ENCODE measurements around the gene TBC1D2B.

GRCh38 chr15:78023865-78024518, 53.5 kb downstream of the TBC1D2B start:
- TF ChIP-seq, protein P1, sequence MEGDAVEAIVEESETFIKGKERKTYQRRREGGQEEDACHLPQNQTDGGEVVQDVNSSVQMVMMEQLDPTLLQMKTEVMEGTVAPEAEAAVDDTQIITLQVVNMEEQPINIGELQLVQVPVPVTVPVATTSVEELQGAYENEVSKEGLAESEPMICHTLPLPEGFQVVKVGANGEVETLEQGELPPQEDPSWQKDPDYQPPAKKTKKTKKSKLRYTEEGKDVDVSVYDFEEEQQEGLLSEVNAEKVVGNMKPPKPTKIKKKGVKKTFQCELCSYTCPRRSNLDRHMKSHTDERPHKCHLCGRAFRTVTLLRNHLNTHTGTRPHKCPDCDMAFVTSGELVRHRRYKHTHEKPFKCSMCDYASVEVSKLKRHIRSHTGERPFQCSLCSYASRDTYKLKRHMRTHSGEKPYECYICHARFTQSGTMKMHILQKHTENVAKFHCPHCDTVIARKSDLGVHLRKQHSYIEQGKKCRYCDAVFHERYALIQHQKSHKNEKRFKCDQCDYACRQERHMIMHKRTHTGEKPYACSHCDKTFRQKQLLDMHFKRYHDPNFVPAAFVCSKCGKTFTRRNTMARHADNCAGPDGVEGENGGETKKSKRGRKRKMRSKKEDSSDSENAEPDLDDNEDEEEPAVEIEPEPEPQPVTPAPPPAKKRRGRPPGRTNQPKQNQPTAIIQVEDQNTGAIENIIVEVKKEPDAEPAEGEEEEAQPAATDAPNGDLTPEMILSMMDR (IDR thresholded peaks at IDR 0.05), result no peak
- TF ChIP-seq POLR2A (IDR thresholded peaks at IDR 0.05), result no peak

Measured in lower leg skin (tissue), 3 donors.